T47D (cell line): ENCODE results near the gene VAV3.

ENCODE experiments used
- DNase-seq, 2 experiments: peaks; one replicate each; pipeline versions ENCODE4 v3.0.0 to v3.0.0-alpha.2; 2011 to 2012; ENCODE audit warnings: low read depth in 1 of 2, low spot score in 1 of 2
- JUND ChIP-seq: IDR thresholded peaks from 2 replicates; pipeline ENCODE4 v1.6.1; 2012; ENCODE audit warnings: low read depth
- in situ Hi-C: cut with HindIII; loops from 2 replicates; pipeline ENCODE4 v1.10.0; 2016; ENCODE audit warnings: low sequenced_read_pairs, low pct_unique_long_range_greater_than_20kb

Gene VAV3

GRCh38 chr1:107889524-107889923, 75.5 kb downstream of the VAV3 start:
- DNase-seq = no peak
- TF ChIP-seq JUND = no peak
- in situ Hi-C loops = no loop called here

GRCh38 chr1:107883562-107883961, 81.4 kb downstream of the VAV3 start:
- in situ Hi-C loops = no loop called here
- TF ChIP-seq JUND = no peak
- no peak for DNase-seq

- TF ChIP-seq JUND = no peak
- in situ Hi-C loops = no loop called here
- no peak for DNase-seq
These were observed 85.1 kb downstream of the VAV3 start for GRCh38 chr1:107879927-107880326.

GRCh38 chr1:107879346-107879745, 85.6 kb downstream of the VAV3 start:
- TF ChIP-seq JUND = no peak
- no peak for DNase-seq

GRCh38 chr1:107877745-107878144, 87.2 kb downstream of the VAV3 start:
- no peak for TF ChIP-seq JUND
- no peak for DNase-seq
- in situ Hi-C loops = no loop called here

More at GRCh38 chr1:107879346-107879745, 85.6 kb downstream of the VAV3 start:
- in situ Hi-C loops = no loop called here

- no peak for DNase-seq
- no peak for TF ChIP-seq JUND
- in situ Hi-C loops = no loop called here
These were observed 87.9 kb downstream of the VAV3 start for GRCh38 chr1:107877092-107877491.

GRCh38 chr1:107875689-107876088, 89.3 kb downstream of the VAV3 start:
- no peak for DNase-seq
- in situ Hi-C loops = no loop called here

GRCh38 chr1:107874221-107874620, 90.8 kb downstream of the VAV3 start:
- no peak for TF ChIP-seq JUND
- no peak for DNase-seq
- in situ Hi-C loops = no loop called here

More at GRCh38 chr1:107875689-107876088, 89.3 kb downstream of the VAV3 start:
- no peak for TF ChIP-seq JUND

- no peak for TF ChIP-seq JUND
- DNase-seq = no peak
- in situ Hi-C loops = no loop called here
These were observed 93.1 kb downstream of the VAV3 start for GRCh38 chr1:107871687-107872395.

- in situ Hi-C loops = no loop called here
- no peak for DNase-seq
- TF ChIP-seq JUND = no peak
These were observed 93.7 kb downstream of the VAV3 start for GRCh38 chr1:107871259-107871658.

- in situ Hi-C loops = no loop called here
- TF ChIP-seq JUND = no peak
- no peak for DNase-seq
These were observed 94.3 kb downstream of the VAV3 start for GRCh38 chr1:107870696-107871095.

- TF ChIP-seq JUND = no peak
- DNase-seq = no peak
- in situ Hi-C loops = no loop called here
These were observed 97.1 kb downstream of the VAV3 start for GRCh38 chr1:107867897-107868296.

- no peak for DNase-seq
- TF ChIP-seq JUND = no peak
- in situ Hi-C loops = no loop called here
These were observed 97.6 kb downstream of the VAV3 start for GRCh38 chr1:107867422-107867821.

- DNase-seq = no peak
- in situ Hi-C loops = no loop called here
- TF ChIP-seq JUND = no peak
These were observed 98.1 kb downstream of the VAV3 start for GRCh38 chr1:107866870-107867269.
